Transverse colon (tissue), 3 donors: ENCODE measurements around the gene BICDL2.

Experiments used
- EP300 ChIP-seq: sonication (generic); formaldehyde crosslinking; IDR thresholded peaks from one replicate; pipeline ENCODE4 v1.6.1; 2017; ENCODE audit warnings: antibody characterized with exemption, low read depth
- TF ChIP-seq, protein P1 (sequence below), 5 experiments: fragments of 200-600 bp in 3 of 5; fragments of 450-650 bp in 2 of 5; sonication (generic) in 3 of 5; IDR thresholded peaks; 1 replicate in 2 of 5; 2 replicates in 3 of 5; pipeline ENCODE4 v1.5.1; 2016 to 2017; ENCODE audit warnings: antibody characterized with exemption in 5 of 5, inconsistent platforms in 3 of 5, mild to moderate bottlenecking in 2 of 5, moderate library complexity in 1 of 5

DNA sequence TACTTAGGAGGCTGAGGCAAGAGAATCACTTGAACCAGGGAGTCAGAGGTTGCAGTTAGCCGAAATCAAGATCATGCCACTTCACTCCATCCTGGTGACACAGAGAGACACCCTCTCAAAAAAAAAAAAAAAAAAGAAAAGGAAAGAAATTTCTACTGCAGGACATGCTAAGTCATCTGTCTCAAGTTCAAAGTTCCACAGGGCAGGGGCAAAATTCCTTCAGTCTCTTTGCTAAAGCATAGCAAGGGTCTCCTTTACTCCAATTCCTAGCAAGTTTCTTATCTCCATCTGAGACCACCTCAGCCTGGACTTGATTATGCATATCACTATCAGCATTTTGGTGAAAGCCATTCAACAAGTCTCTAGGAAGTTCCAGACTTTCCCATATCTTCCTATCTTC, 47.7 kb upstream of the BICDL2 start:
- TF ChIP-seq, protein P1, sequence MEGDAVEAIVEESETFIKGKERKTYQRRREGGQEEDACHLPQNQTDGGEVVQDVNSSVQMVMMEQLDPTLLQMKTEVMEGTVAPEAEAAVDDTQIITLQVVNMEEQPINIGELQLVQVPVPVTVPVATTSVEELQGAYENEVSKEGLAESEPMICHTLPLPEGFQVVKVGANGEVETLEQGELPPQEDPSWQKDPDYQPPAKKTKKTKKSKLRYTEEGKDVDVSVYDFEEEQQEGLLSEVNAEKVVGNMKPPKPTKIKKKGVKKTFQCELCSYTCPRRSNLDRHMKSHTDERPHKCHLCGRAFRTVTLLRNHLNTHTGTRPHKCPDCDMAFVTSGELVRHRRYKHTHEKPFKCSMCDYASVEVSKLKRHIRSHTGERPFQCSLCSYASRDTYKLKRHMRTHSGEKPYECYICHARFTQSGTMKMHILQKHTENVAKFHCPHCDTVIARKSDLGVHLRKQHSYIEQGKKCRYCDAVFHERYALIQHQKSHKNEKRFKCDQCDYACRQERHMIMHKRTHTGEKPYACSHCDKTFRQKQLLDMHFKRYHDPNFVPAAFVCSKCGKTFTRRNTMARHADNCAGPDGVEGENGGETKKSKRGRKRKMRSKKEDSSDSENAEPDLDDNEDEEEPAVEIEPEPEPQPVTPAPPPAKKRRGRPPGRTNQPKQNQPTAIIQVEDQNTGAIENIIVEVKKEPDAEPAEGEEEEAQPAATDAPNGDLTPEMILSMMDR (IDR thresholded peaks at IDR 0.05) = no peak
- no peak for TF ChIP-seq EP300
